ENCODE data around the gene CGREF1.

Gene CGREF1

DNA sequence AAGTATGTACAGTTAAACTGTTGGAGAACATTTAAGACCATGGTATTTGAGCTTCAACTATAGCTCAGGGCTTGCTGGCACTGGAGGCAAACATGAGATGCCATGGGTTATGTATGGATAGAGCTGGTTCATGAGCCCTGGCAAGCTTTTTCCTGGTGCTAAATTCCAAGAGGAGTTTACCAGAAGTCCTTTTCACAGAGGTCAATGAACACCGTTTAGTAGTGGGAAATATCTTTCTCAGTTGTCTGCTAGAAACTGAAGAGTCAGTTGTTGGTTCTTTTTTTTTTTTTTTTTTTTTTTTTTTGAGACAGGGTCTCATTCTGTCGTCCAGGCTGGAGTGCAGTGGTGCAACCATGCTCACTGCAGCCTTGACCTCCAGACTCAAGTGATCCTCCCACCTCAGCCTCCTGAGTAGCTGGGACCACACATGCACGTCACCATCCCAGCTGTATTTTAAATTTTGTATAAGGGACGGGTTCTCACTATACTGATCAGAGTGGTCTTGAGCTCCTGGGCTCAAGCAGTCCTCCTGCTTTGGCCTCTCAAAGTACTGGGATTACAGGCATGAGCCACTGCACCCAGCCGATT, 31.0 kb downstream of the CGREF1 start:
- H3K27ac ChIP-seq = no peak overlapping the region
- CTCF ChIA-PET = interaction anchor here (0.5 to 1.5 kb wide), 7 partner anchors 14 to 269 kb away, joined by 3 to 5 read pairs (median 3); partner anchors contain the start of genes GTF3C2 and OST4
- POLR2A ChIA-PET (ENCODE audit: low non-redundant PET) = interaction anchor here (0.9 kb wide), 1 partner anchor 234 kb away, joined by 3 read pairs; no protein-coding TSS in a partner anchor
- TF ChIP-seq, protein P1, sequence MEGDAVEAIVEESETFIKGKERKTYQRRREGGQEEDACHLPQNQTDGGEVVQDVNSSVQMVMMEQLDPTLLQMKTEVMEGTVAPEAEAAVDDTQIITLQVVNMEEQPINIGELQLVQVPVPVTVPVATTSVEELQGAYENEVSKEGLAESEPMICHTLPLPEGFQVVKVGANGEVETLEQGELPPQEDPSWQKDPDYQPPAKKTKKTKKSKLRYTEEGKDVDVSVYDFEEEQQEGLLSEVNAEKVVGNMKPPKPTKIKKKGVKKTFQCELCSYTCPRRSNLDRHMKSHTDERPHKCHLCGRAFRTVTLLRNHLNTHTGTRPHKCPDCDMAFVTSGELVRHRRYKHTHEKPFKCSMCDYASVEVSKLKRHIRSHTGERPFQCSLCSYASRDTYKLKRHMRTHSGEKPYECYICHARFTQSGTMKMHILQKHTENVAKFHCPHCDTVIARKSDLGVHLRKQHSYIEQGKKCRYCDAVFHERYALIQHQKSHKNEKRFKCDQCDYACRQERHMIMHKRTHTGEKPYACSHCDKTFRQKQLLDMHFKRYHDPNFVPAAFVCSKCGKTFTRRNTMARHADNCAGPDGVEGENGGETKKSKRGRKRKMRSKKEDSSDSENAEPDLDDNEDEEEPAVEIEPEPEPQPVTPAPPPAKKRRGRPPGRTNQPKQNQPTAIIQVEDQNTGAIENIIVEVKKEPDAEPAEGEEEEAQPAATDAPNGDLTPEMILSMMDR (conservative IDR thresholded peaks at IDR 0.05; ENCODE audit: low read depth) = no peak
- DNase-seq (ENCODE audit: low spot score) = no peak

DNA sequence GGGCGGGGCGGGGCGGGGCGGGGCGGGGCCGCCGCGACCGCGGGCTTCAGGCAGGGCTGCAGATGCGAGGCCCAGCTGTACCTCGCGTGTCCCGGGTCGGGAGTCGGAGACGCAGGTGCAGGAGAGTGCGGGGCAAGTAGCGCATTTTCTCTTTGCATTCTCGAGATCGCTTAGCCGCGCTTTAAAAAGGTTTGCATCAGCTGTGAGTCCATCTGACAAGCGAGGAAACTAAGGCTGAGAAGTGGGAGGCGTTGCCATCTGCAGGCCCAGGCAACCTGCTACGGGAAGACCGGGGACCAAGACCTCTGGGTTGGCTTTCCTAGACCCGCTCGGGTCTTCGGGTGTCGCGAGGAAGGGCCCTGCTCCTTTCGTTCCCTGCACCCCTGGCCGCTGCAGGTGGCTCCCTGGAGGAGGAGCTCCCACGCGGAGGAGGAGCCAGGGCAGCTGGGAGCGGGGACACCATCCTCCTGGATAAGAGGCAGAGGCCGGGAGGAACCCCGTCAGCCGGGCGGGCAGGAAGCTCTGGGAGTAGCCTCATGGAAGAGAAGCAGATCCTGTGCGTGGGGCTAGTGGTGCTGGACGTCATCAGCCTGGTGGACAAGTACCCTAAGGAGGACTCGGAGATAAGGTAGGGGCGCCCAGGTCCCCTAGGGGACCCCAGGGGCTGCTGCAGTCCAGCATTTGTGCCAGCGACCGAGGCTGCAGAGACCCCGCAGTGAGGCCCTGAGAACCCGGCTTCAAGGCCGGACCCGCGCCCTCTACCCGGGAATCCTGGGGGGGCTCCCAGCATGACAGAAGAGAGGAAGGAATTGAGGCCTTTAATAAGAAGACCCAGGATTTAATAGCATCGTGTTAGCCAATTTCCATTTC, 32.0 kb downstream of the CGREF1 start, which contains the start of gene KHK:
TSS of gene KHK (plus strand) at position 49 of the 870 bp plus-strand sequence. CDS start at position 537, 488 bp downstream.
- DNase-seq (ENCODE audit: low spot score) = peak; percentile 36
- CTCF ChIA-PET = interaction anchor here (0.5 to 1.5 kb wide), 8 partner anchors 9 to 205 kb away, joined by 3 to 4 read pairs (median 3); partner anchors contain the start of gene OST4

DNA sequence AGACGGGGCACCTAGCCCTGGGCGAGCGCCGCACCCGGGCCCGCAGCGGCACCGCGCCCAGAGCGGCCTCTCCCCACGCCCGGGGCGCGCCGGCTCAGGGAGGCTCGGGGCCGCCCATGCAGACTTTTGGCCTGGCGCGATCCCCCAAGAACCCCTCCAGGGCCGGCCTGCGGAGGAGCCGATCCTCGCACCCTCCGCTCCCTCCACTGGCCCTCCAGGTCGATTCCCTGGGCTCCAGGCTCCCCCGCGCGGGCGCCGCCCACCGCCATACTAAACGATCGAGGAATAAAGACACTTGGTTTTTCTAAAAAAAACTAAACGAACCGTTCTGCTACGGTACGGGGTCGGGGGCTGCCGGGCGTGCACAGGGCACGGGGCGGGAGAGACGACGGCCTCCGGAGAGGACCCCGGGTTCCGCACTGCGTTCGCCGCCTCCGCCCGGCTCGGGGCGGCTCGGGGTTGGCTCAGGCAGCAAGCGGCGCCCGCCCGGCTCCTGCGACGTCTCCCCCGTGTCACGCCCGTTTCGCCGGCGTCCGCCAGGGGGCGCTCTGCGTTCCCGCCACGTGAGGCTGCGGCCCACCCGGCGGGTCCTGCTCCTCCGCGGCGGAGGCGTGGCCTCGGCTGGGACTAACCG, 32.7 kb downstream of the CGREF1 start:
- TF ChIP-seq, protein P1 (conservative IDR thresholded peaks at IDR 0.05; ENCODE audit: low read depth) = peak; percentile 87
- ChIA-PET CTCF (interaction anchor here (0.6 to 1.8 kb wide), 7 partner anchors 9 to 177 kb away, joined by 3 to 8 read pairs (median 3); partner anchors contain the start of gene OST4), POLR2A (ENCODE audit: low non-redundant PET) (interaction anchor here (0.8 to 1.0 kb wide), 2 partner anchors 10 to 36 kb away, joined by 3 to 4 read pairs; no protein-coding TSS in a partner anchor)
- peak overlapping the region; percentile 83 for H3K27ac ChIP-seq
- DNase-seq (ENCODE audit: low spot score) = peak; percentile 97

More for the DNA sequence above, 32.0 kb downstream of the CGREF1 start, which contains the start of gene KHK:
- POLR2A ChIA-PET (ENCODE audit: low non-redundant PET) = interaction anchor here (0.7 to 0.9 kb wide), 3 partner anchors 10 to 235 kb away, joined by 3 to 4 read pairs (median 3); partner anchors contain the start of gene OST4
- TF ChIP-seq, protein P1 (conservative IDR thresholded peaks at IDR 0.05; ENCODE audit: low read depth) = peak; percentile 37; the same call in 1 of the 2 replicates
- peak within 1 kb of the TSS; percentile 83 for H3K27ac ChIP-seq

DNA sequence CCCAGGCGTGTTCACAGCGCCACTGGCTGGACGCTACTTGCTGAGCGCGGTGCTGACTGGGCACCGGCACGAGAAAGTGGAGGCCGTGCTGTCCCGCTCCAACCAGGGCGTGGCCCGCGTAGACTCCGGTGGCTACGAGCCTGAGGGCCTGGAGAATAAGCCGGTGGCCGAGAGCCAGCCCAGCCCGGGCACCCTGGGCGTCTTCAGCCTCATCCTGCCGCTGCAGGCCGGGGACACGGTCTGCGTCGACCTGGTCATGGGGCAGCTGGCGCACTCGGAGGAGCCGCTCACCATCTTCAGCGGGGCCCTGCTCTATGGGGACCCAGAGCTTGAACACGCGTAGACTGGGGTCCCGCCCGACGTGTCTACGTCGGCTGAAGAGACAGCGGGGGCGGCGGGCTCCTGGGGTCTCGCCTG, 33.2 kb downstream of the CGREF1 start:
- CTCF ChIA-PET = interaction anchor here (0.6 to 1.8 kb wide), 4 partner anchors 14 to 177 kb away, joined by 3 to 8 read pairs (median 4); partner anchors contain the start of gene OST4
- POLR2A ChIA-PET (ENCODE audit: low non-redundant PET) = interaction anchor here (1.0 kb wide), 1 partner anchor 35 kb away, joined by 4 read pairs; no protein-coding TSS in a partner anchor

DNA sequence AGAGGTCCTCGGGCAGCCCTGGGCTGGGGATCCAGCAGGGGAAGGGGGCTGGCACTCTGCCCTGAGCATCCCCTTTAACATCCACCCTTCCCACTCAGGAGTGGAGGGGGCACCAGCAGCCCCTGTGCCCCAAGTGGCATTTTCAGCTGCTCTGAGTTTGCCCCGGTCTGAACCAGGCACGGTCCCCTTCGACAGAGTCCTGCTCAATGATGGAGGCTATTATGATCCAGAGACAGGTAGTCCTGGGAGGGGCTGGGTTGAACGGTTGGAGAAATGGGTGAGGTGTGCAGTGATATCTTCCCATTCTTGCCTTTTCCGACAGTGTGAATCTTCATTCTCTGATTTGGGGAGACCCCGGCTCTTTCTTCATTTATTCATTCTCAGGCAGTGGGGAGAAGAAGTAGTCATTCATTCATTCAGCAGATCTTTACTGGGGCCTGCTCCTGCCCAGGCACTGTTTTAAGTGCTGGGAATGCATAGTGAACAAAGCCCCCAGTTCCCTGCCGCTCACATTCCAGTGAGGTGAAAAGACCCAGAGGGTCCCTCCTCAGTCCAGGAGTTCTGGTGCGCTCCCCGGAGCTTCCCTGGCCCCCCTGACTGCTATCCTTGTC, 33.8 kb downstream of the CGREF1 start:
- TF ChIP-seq, protein P1 (conservative IDR thresholded peaks at IDR 0.05; ENCODE audit: low read depth) = no peak
- DNase-seq (ENCODE audit: low spot score) = no peak
- CTCF ChIA-PET = interaction anchor here (0.7 to 1.8 kb wide), 3 partner anchors 13 to 124 kb away, joined by 3 to 8 read pairs (median 3); partner anchors contain the start of gene OST4
- POLR2A ChIA-PET (ENCODE audit: low non-redundant PET) = interaction anchor here (1.0 kb wide), 1 partner anchor 35 kb away, joined by 4 read pairs; no protein-coding TSS in a partner anchor
- peak overlapping the region; percentile 83 for H3K27ac ChIP-seq

More for the DNA sequence above, 33.2 kb downstream of the CGREF1 start:
- peak overlapping the region; percentile 83 for H3K27ac ChIP-seq
- TF ChIP-seq, protein P1 (conservative IDR thresholded peaks at IDR 0.05; ENCODE audit: low read depth) = peak; percentile 55
- DNase-seq (ENCODE audit: low spot score) = peak; percentile 45
